Mammary epithelial cell (primary cell): Measurements from ENCODE around the gene SYNPO.

ENCODE experiments used
- CTCF ChIP-seq, 2 donors: IDR thresholded peaks in 1 of 2; conservative IDR thresholded peaks in 1 of 2; 2 replicates each; pipeline ENCODE4 v1.5.1; 2011 to 2012; ENCODE audit warnings: inconsistent platforms in 2 of 2, low read length in 2 of 2, mild to moderate bottlenecking in 2 of 2, control low read depth in 1 of 2, low read depth in 1 of 2; ENCODE audit not compliant: insufficient read depth in 1 of 2; ENCODE audit errors: extremely low read depth in 1 of 2
- EZH2 ChIP-seq: IDR thresholded peaks from 2 replicates; pipeline ENCODE4 v1.6.1; 2012; ENCODE audit warnings: low read length, inconsistent platforms, borderline replicate concordance

- TF ChIP-seq EZH2 (no peak), CTCF (conservative IDR thresholded peaks at IDR 0.05 in 1 of 2, IDR thresholded peaks at IDR 0.05 in 1 of 2; ENCODE audit: extremely low read depth in 1 of 2, insufficient read depth in 1 of 2, low read depth in 1 of 2, low read length in 2 of 2) (no peak)
These were observed 37.0 kb upstream of the SYNPO start for GRCh38 chr5:150603491-150603890.
